Mammary epithelial cell (primary cell): ENCODE measurements around the gene ACCSL.

ENCODE experiments used
- CTCF ChIP-seq, 2 donors: IDR thresholded peaks in 1 of 2; conservative IDR thresholded peaks in 1 of 2; 2 replicates each; pipeline ENCODE4 v1.5.1; 2011 to 2012; ENCODE audit warnings: inconsistent platforms in 2 of 2, low read length in 2 of 2, mild to moderate bottlenecking in 2 of 2, control low read depth in 1 of 2, low read depth in 1 of 2; ENCODE audit not compliant: insufficient read depth in 1 of 2; ENCODE audit errors: extremely low read depth in 1 of 2
- EZH2 ChIP-seq: IDR thresholded peaks from 2 replicates; pipeline ENCODE4 v1.6.1; 2012; ENCODE audit warnings: low read length, inconsistent platforms, borderline replicate concordance

- TF ChIP-seq CTCF (conservative IDR thresholded peaks at IDR 0.05 in 1 of 2, IDR thresholded peaks at IDR 0.05 in 1 of 2; ENCODE audit: extremely low read depth in 1 of 2, insufficient read depth in 1 of 2, low read depth in 1 of 2, low read length in 2 of 2), result no peak
- no peak for TF ChIP-seq EZH2
These were observed 10.5 kb downstream of the ACCSL start for GRCh38 chr11:44058275-44058674.
